HG03097 (cell line): ENCODE data around the gene AHSA1.

ENCODE experiments used
- ATAC-seq: cut with Tn5 transposase; IDR thresholded peaks from one replicate; pipeline ENCODE4 v1.9.1; 2021; ENCODE audit not compliant: unreplicated experiment, low FRiP score

Gene AHSA1

DNA sequence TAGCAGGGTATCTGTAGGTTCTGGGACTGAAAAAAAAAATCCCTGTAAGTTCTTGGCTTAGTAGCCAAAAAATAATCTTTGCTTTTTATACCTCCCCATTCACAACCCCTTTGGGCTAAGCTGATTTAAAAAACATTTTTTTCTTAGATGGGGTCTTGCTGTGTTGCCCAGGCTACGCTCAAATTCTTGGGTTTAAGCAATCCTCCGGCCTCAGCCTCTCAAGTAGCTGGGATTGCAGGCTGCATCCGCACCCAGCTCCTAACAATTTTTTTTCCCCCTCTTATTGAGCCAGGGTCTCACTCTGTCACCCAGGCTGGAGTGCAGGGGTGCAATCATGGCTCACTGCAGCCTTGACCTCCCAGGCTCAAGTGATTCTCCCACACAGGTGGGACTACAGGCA, 49.9 kb downstream of the AHSA1 start:
- no peak for ATAC-seq

- ATAC-seq: no peak
These were observed 50.4 kb downstream of the AHSA1 start for GRCh38 chr14:77508249-77508648.

GRCh38 chr14:77508876-77509275, 51.0 kb downstream of the AHSA1 start:
- ATAC-seq: no peak

- ATAC-seq: no peak
These were observed 51.5 kb downstream of the AHSA1 start for GRCh38 chr14:77509366-77509765.

GRCh38 chr14:77511486-77512162, 53.7 kb downstream of the AHSA1 start:
- ATAC-seq: no peak

DNA sequence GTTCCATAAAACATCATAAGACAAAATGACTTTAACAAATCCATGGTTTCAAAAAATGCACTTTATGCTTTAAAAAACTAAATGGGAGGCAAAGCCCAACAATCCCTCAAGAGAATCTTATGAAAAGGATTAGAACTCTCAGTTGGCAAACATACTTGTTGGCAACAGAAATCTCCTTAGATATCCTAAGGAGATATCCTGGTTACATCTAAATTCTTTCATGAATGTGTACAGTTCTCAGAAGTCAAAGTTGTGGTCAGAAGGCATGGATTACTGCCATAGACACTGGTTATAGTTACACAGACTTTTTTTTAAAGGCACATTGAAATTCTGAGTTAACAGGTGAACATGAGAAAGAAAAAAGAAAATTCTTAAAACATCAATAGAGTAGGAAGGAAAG, 58.2 kb downstream of the AHSA1 start:
- ATAC-seq: no peak
